Nephron (organoid): Measurements from ENCODE around the gene CERCAM.
"Not testable (repeated sequence)": the region's sequence is repeated elsewhere in the genome, so short reads cannot be mapped to it uniquely, and the experiment has no call there.

Experiments
- H3K27ac Mint-ChIP-seq, 3 experiments: 2 replicates each; pipeline ENCODE4 v1.8.0; 2020; ENCODE audit warnings: mixed read lengths in 3 of 3, mild to moderate bottlenecking in 2 of 3, moderate library complexity in 1 of 3
- H3K27me3 Mint-ChIP-seq: 2 replicates; pipeline ENCODE4 v1.8.0; 2021; ENCODE audit warnings: low read depth, mild to moderate bottlenecking, moderate library complexity, mixed read lengths
- H3K36me3 Mint-ChIP-seq: 2 replicates; pipeline ENCODE4 v1.8.0; 2020; ENCODE audit warnings: low read depth, mixed read lengths
- H3K4me1 Mint-ChIP-seq: 2 replicates; pipeline ENCODE4 v1.8.0; 2020; ENCODE audit warnings: mixed read lengths
- H3K4me3 Mint-ChIP-seq, 3 experiments: 2 replicates each; pipeline ENCODE4 v1.8.0; 2020; ENCODE audit warnings: mild to moderate bottlenecking in 3 of 3, mixed read lengths in 3 of 3, moderate library complexity in 2 of 3
- H3K9me3 Mint-ChIP-seq: 2 replicates; pipeline ENCODE4 v1.8.0; 2020; ENCODE audit warnings: mixed read lengths
- TF ChIP-seq, protein P1 (sequence below), 3 experiments: fragments of 200-600 bp; sonication (generic); IDR thresholded peaks; one replicate each; pipeline ENCODE4 v1.5.0; 2021; ENCODE audit warnings: antibody characterized with exemption in 3 of 3; ENCODE audit not compliant: unreplicated experiment in 3 of 3

CERCAM gene

GRCh38 chr9:128412120-128412790 lies 8.4 kb upstream of the CERCAM start:
- Mint-ChIP-seq H3K36me3 (no peaks in the 10 kb centered on the region), H3K4me1 (peaks cover 24% of the 10 kb centered on the region), H3K27me3 (peaks cover 32% of the 10 kb centered on the region), H3K4me3 (no peak overlapping the region), H3K9me3 (no peaks in the 10 kb centered on the region), H3K27ac (no peak overlapping the region)
- TF ChIP-seq, protein P1, sequence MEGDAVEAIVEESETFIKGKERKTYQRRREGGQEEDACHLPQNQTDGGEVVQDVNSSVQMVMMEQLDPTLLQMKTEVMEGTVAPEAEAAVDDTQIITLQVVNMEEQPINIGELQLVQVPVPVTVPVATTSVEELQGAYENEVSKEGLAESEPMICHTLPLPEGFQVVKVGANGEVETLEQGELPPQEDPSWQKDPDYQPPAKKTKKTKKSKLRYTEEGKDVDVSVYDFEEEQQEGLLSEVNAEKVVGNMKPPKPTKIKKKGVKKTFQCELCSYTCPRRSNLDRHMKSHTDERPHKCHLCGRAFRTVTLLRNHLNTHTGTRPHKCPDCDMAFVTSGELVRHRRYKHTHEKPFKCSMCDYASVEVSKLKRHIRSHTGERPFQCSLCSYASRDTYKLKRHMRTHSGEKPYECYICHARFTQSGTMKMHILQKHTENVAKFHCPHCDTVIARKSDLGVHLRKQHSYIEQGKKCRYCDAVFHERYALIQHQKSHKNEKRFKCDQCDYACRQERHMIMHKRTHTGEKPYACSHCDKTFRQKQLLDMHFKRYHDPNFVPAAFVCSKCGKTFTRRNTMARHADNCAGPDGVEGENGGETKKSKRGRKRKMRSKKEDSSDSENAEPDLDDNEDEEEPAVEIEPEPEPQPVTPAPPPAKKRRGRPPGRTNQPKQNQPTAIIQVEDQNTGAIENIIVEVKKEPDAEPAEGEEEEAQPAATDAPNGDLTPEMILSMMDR (IDR thresholded peaks at IDR 0.05; ENCODE audit: unreplicated experiment in 3 of 3), result peak; percentile 62 to 70 (median 67)

GRCh38 chr9:128413728-128414127 lies 6.9 kb upstream of the CERCAM start:
- H3K36me3 Mint-ChIP-seq, H3K9me3 Mint-ChIP-seq, H3K27ac Mint-ChIP-seq, H3K4me3 Mint-ChIP-seq: not testable (repeated sequence)
- Mint-ChIP-seq H3K4me1 (peaks cover 17% of the 10 kb centered on the region), H3K27me3 (peaks cover 32% of the 10 kb centered on the region)

DNA sequence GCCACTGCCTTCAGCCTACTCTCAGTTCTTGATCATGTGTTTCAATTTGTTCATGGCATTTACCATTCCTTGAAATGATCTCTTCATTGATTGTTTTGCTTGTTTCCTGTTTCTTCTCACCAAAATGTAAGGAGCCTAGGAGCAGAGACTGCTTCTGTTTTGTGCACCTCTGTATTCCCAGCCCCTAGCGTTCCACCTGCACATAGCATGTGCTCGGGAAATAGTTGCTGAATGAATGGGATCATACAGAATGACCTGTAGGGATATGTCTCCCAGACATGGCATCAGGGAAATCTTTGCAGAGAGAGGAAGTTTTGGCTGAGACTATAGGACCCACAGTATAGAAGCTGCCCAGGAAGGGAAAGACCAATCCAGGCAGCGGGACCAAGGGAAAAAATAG lies 6.2 kb upstream of the CERCAM start:
- H3K4me1 Mint-ChIP-seq, result peaks cover 14% of the 10 kb centered on the region
- H3K9me3 Mint-ChIP-seq, result no peaks in the 10 kb centered on the region
- no peaks in the 10 kb centered on the region for H3K36me3 Mint-ChIP-seq
- TF ChIP-seq, protein P1 (IDR thresholded peaks at IDR 0.05; ENCODE audit: unreplicated experiment in 3 of 3), result peak in 2 of 3 experiments; percentile 5 to 11
- peak overlapping the region in 1 of 3 experiments; percentile 53 for H3K27ac Mint-ChIP-seq
- H3K27me3 Mint-ChIP-seq, result peaks cover 32% of the 10 kb centered on the region
- no peak overlapping the region for H3K4me3 Mint-ChIP-seq

- Mint-ChIP-seq H3K4me1 (peaks cover 14% of the 10 kb centered on the region), H3K4me3 (peak overlapping the region; percentile 40 to 73 (median 40)), H3K9me3 (no peaks in the 10 kb centered on the region), H3K27me3 (peaks cover 25% of the 10 kb centered on the region), H3K36me3 (no peaks in the 10 kb centered on the region), H3K27ac (peak overlapping the region in 2 of 3 experiments; percentile 76 to 91)
- TF ChIP-seq, protein P1 (IDR thresholded peaks at IDR 0.05; ENCODE audit: unreplicated experiment in 3 of 3), result no peak
Observed at GRCh38 chr9:128415281-128415680, 5.4 kb upstream of the CERCAM start.

GRCh38 chr9:128416014-128416413 lies 4.6 kb upstream of the CERCAM start:
- TF ChIP-seq, protein P1 (IDR thresholded peaks at IDR 0.05; ENCODE audit: unreplicated experiment in 3 of 3), result no peak
- peaks cover 24% of the 10 kb centered on the region for H3K27me3 Mint-ChIP-seq
- H3K4me1 Mint-ChIP-seq, result peaks cover 14% of the 10 kb centered on the region
- peak overlapping the region; percentile 11 to 73 (median 45) for H3K4me3 Mint-ChIP-seq
- no peaks in the 10 kb centered on the region for H3K9me3 Mint-ChIP-seq
- no peaks in the 10 kb centered on the region for H3K36me3 Mint-ChIP-seq
- peak overlapping the region; percentile 75 to 91 (median 76) for H3K27ac Mint-ChIP-seq

GRCh38 chr9:128416432-128417019 lies 4.1 kb upstream of the CERCAM start:
- H3K27ac Mint-ChIP-seq, result peak overlapping the region; percentile 75 to 91 (median 76)
- no peaks in the 10 kb centered on the region for H3K36me3 Mint-ChIP-seq
- peak overlapping the region; percentile 38 to 73 (median 61) for H3K4me3 Mint-ChIP-seq
- no peaks in the 10 kb centered on the region for H3K9me3 Mint-ChIP-seq
- peaks cover 10% of the 10 kb centered on the region for H3K4me1 Mint-ChIP-seq
- TF ChIP-seq, protein P1 (IDR thresholded peaks at IDR 0.05; ENCODE audit: unreplicated experiment in 3 of 3), result no peak
- peaks cover 19% of the 10 kb centered on the region for H3K27me3 Mint-ChIP-seq
